GM23338 (cell line): ENCODE measurements around the gene DYSF.

Source experiments
- CREB1 ChIP-seq: fragments of 250-450 bp; sonication (Bioruptor Pico); IDR thresholded peaks from 2 replicates; pipeline ENCODE4 v1.5.0; 2020; ENCODE audit warnings: low read depth, mild to moderate bottlenecking, moderate library complexity
- CTCF ChIP-seq, 2 experiments: fragments of 200-600 bp in 1 of 2; sonication (generic) in 1 of 2; conservative IDR thresholded peaks; 2 replicates each; pipeline versions ENCODE4 v1.5.1 to v1.6.1; 2016 to 2017; ENCODE audit warnings: antibody characterized with exemption in 2 of 2, low read depth in 2 of 2, mild to moderate bottlenecking in 2 of 2, moderate library complexity in 1 of 2
- EZH2 ChIP-seq: fragments of 200-600 bp; sonication (generic); IDR thresholded peaks from one replicate; pipeline ENCODE4 v1.8.0; 2017; ENCODE audit warnings: antibody characterized with exemption, mild to moderate bottlenecking, low read depth; ENCODE audit not compliant: unreplicated experiment
- EZH2phosphoT487 ChIP-seq: fragments of 200-600 bp; sonication (generic); IDR thresholded peaks from one replicate; pipeline ENCODE4 v1.8.1; 2018; ENCODE audit warnings: antibody characterized with exemption; ENCODE audit not compliant: unreplicated experiment
- JUNB ChIP-seq: IDR thresholded peaks from one replicate; pipeline ENCODE4 v1.6.1; 2016; ENCODE audit warnings: antibody characterized with exemption; ENCODE audit not compliant: unreplicated experiment
- POLR2AphosphoS5 ChIP-seq: IDR thresholded peaks from 2 replicates; pipeline ENCODE4 v1.6.1; 2016; ENCODE audit warnings: antibody characterized with exemption, low read depth
- STAT1 ChIP-seq: IDR thresholded peaks from one replicate; pipeline ENCODE4 v1.6.1; 2016; ENCODE audit warnings: antibody characterized with exemption; ENCODE audit not compliant: unreplicated experiment
- ZNF114 ChIP-seq: fragments of 250-450 bp; sonication (Bioruptor Pico); IDR thresholded peaks from 2 replicates; pipeline ENCODE4 v1.5.0; 2020; ENCODE audit warnings: mild to moderate bottlenecking, moderate library complexity
- TF ChIP-seq, protein P1 (sequence below): IDR thresholded peaks from one replicate; pipeline ENCODE4 v1.6.1; 2018; ENCODE audit warnings: antibody characterized with exemption; ENCODE audit not compliant: unreplicated experiment

DNA sequence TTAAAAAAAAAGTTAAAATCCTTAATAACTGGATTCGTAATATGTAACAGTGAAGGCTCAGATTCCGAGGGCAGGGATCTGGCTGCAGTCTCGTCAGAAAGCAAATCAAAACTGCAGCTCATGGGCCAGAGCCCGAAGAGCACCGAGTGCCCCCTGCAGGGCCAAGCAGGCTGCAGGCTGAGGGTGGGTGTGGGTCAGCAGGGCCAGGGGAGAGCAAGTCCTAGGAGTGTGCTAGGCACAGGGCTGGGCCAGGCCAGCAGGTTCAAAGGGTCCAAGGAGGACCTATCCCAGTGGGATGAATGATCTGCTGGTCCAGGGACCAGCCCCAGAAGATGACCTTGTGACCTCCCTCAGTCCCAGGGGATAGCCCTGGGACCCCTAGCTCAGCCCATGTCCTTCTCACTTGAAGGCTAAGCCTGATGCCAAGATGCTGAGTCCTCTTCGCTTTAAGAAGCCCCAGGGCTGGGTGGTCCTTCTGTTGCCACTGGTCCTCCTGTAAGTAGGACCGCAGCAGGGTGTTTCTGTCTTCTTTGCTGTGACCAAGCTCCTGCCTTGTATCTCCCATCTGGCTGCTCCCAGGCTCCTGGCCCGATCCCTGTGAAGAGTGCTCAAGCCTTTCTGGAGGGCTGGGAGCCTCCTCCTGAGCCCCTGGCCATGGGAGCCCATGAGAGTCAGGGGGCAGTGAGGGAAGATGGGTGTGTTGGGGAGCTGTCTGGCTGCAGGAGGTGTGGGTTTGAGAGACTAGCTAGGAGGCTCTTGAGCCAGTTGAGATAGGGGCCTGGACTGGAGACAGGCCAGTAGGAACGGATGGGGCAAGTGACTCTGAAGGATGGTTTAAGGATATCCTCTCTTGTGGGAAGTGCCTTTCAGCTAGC is 150.7 kb downstream of the DYSF start:
- no peak for TF ChIP-seq POLR2AphosphoS5
- no peak for TF ChIP-seq EZH2
- peak in 1 of 2 experiments; percentile 10; a peak in 1 of 4 replicates for TF ChIP-seq CTCF (conservative IDR thresholded peaks at IDR 0.05; ENCODE audit: low read depth in 2 of 2)
- TF ChIP-seq, protein P1, sequence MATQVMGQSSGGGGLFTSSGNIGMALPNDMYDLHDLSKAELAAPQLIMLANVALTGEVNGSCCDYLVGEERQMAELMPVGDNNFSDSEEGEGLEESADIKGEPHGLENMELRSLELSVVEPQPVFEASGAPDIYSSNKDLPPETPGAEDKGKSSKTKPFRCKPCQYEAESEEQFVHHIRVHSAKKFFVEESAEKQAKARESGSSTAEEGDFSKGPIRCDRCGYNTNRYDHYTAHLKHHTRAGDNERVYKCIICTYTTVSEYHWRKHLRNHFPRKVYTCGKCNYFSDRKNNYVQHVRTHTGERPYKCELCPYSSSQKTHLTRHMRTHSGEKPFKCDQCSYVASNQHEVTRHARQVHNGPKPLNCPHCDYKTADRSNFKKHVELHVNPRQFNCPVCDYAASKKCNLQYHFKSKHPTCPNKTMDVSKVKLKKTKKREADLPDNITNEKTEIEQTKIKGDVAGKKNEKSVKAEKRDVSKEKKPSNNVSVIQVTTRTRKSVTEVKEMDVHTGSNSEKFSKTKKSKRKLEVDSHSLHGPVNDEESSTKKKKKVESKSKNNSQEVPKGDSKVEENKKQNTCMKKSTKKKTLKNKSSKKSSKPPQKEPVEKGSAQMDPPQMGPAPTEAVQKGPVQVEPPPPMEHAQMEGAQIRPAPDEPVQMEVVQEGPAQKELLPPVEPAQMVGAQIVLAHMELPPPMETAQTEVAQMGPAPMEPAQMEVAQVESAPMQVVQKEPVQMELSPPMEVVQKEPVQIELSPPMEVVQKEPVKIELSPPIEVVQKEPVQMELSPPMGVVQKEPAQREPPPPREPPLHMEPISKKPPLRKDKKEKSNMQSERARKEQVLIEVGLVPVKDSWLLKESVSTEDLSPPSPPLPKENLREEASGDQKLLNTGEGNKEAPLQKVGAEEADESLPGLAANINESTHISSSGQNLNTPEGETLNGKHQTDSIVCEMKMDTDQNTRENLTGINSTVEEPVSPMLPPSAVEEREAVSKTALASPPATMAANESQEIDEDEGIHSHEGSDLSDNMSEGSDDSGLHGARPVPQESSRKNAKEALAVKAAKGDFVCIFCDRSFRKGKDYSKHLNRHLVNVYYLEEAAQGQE, result no peak
- no peak for TF ChIP-seq CREB1 (CRISPR knock-in tag)
- TF ChIP-seq STAT1, result no peak
- TF ChIP-seq EZH2phosphoT487, result no peak
- TF ChIP-seq JUNB, result no peak
- no peak for TF ChIP-seq ZNF114
